A549 treated with dexamethasone at 1 μM for 4 hours (cell line): Measurements from ENCODE around the gene TCF7L1. TPM values are rescaled to one million over a fixed set of nuclear protein-coding genes. Genes with fewer than 3 reads are reported as not detected.

Experiments used
- total RNA-seq: library from RNA; stranded (reverse); fragments of 200-300 nt; extraction: Qiagen RNA extraction; gene quantifications from 5 replicates; pipeline ENCODE4 v1.2.3, GENCODE V29; 2022

TCF7L1 gene
- total RNA-seq: 7.5 to 12.4 TPM (median 11.6 TPM) in 5 replicates

GRCh38 chr2:85132834-85133637 lies at the start of gene TCF7L1:
TSS of gene TCF7L1 (plus strand) at chr2:85133392. CDS start at chr2:85133685, 293 bp downstream.

GRCh38 chr2:85327822-85328617 lies 194.8 kb downstream of the TCF7L1 start, which contains the start of gene TGOLN2:
TSS of gene TGOLN2 (minus strand) at chr2:85327989. CDS start at chr2:85327962, 27 bp downstream.

GRCh38 chr2:85354286-85355072 lies 221.3 kb downstream of the TCF7L1 start, which contains the start of the genes ELMOD3 and RETSAT:
TSS of gene ELMOD3 (plus strand) at chr2:85354769. CDS start at chr2:85357199, 2,430 bp downstream.
TSS of gene RETSAT (minus strand) at chr2:85354528. CDS start at chr2:85354507, 21 bp downstream.

Other genes starting within 250 kb of the TCF7L1 start
- 9,999 to 13,018 TPM (median 10,590 TPM) in 5 replicates for gene TMSB10, start 227.7 kb upstream of the TCF7L1 start, total RNA-seq
- 105 to 141 TPM (median 129 TPM) in 5 replicates for gene KCMF1, start 162.2 kb upstream of the TCF7L1 start, total RNA-seq
- gene TGOLN2, start 194.6 kb downstream of the TCF7L1 start, total RNA-seq: 89.8 to 121 TPM (median 114 TPM) in 5 replicates
- gene RETSAT, start 221.1 kb downstream of the TCF7L1 start, total RNA-seq: 47.8 to 57.1 TPM (median 51.4 TPM) in 5 replicates
- 10.2 to 10.8 TPM (median 10.5 TPM) in 5 replicates for gene ELMOD3, start 221.4 kb downstream of the TCF7L1 start, total RNA-seq